Heart right ventricle (tissue), 16 donors: ENCODE results near the gene SAPCD1. TPM values are rescaled to one million over a fixed set of nuclear protein-coding genes. Genes with fewer than 3 reads are reported as not detected.
"Not testable (repeated sequence)": the region's sequence is repeated elsewhere in the genome, so short reads cannot be mapped to it uniquely, and the experiment has no call there.

Experiments used
- ATAC-seq, 8 donors: fragments of 200-7000 bp; cut with Tn5 transposase; one replicate each; pipeline ENCODE4 v1.9.1; 2020; ENCODE audit warnings: mild to moderate bottlenecking in 8 of 8, moderate library complexity in 8 of 8, moderate number of reproducible peaks in 1 of 8
- DNase-seq, 2 donors: peaks; one replicate each; pipeline ENCODE4 v3.0.0-alpha.2; 2020
- H3K27ac ChIP-seq, 10 donors: fragments of 200-600 bp; sonication (generic) in 2 of 10; one replicate each; pipeline versions ENCODE4 v1.5.0 to v1.8.0; 2020 to 2022; ENCODE audit warnings: mild to moderate bottlenecking in 3 of 10
- H3K27me3 ChIP-seq, 7 donors: fragments of 200-600 bp; one replicate each; pipeline ENCODE4 v1.8.0; 2021 to 2022; ENCODE audit warnings: mild to moderate bottlenecking in 2 of 7
- H3K36me3 ChIP-seq, 9 donors: fragments of 200-600 bp; sonication (generic) in 1 of 9; one replicate each; pipeline versions ENCODE4 v1.5.0 to v1.8.0; 2020 to 2022; ENCODE audit warnings: mild to moderate bottlenecking in 2 of 9
- H3K4me1 ChIP-seq, 9 donors: fragments of 200-600 bp; sonication (generic) in 1 of 9; one replicate each; pipeline versions ENCODE4 v1.5.0 to v1.8.0; 2020 to 2022; ENCODE audit warnings: mild to moderate bottlenecking in 4 of 9
- H3K4me3 ChIP-seq, 10 donors: fragments of 200-600 bp; sonication (generic) in 2 of 10; one replicate each; pipeline versions ENCODE4 v1.5.0 to v1.8.0; 2020 to 2022; ENCODE audit warnings: mild to moderate bottlenecking in 7 of 10, moderate library complexity in 2 of 10
- H3K9me3 ChIP-seq, 11 donors: fragments of 200-600 bp in 10 of 11; sonication (generic) in 2 of 11; one replicate each; pipeline versions ENCODE4 v1.5.0 to v1.8.0; 2013 to 2022; ENCODE audit warnings: mild to moderate bottlenecking in 2 of 11, control low read depth in 1 of 11, moderate library complexity in 1 of 11
- CTCF ChIP-seq, 9 donors: fragments of 200-600 bp; sonication (generic) in 2 of 9; IDR thresholded peaks; one replicate each; pipeline versions ENCODE4 v1.5.0 to v1.8.0; 2021 to 2022; ENCODE audit warnings: antibody characterized with exemption in 9 of 9, mild to moderate bottlenecking in 5 of 9, moderate library complexity in 1 of 9
- WGBS, 2 donors: extraction: QIAGEN DNeasy Blood & Tissue Kit; methylation state at CpG; one replicate each; pipeline ENCODE4 v1.1.7; 2013; ENCODE audit warnings: inconsistent platforms in 1 of 2; 5-methylcytosine and 5-hydroxymethylcytosine counted together
- intact Hi-C, 10 donors: fragments of 100-400 bp; cut with DNase I; formaldehyde crosslinking; loops; one replicate each; pipeline versions ENCODE4 v1.11.1 to v1.14.2; 2022
- polyA plus RNA-seq, 2 donors: library from polyadenylated mRNA; stranded (reverse); fragments of 200-250 nt; gene quantifications; one replicate each; pipeline ENCODE4 v1.2.3, GENCODE V29; 2013
- total RNA-seq, 10 donors: library from RNA; stranded (reverse); fragmentation: NEBNext Ultra II Directional in 3 of 10; extraction: Animal tissue kit (Norgen Biotek cat#: 25700) in 3 of 10; gene quantifications; one replicate each; pipeline versions ENCODE4 v1.2.1 to v1.2.4, GENCODE V29; 2021 to 2023
- donor health status: Arrhythmogenic right ventricular cardiomyopathy.
- donor health status: ischemic (EF 13 %, LVEDD 7.1; RV severe dilation, severe dysfunction).
- donor health status: healthy with polysubstance abuse.
- donor health status: DM: no; HTN: yes; CAD: no.
- donor health status: DM: no; HTN: no; CAD: no.
- donor health status: ischemic (EF 25% LVEDD 6.9; RV normal size, moderate dysfunction).
- donor health status: ischemic (EF 25% LVEDD 5.7; RV mildly dilated, moderate dysfunction).
- donor health status: healthy.
- donor health status: DM: yes; HTN: yes; CAD: no.
- donor health status: Ischemic cardiomyopathy.
- donor health status: ischemic (EF 35%, LVEDD 5.7; RV mildly dilated, moderate dysfunction).
- donor health status: nonischemic (EF 11% LVEDD 7.7; RV severe dilation, severe dysfunction).
- donor health status: DM: yes; HTN: yes; CAD: no.
- donor health status: PGD.
- donor health status: ischemic (EF 29% LVEDD 5.4; RV normal size, mild dysfunction).
- donor health status: nonischemic (EF 23%, LVEDD 6.1; RV moderate dilation, normal function).

SAPCD1 gene
- total and polyA plus RNA-seq, 12 donors: 0.36 to 1.9 (median 0.72) TPM; not detected in 3

- intact Hi-C loops: no loop called here
- Histone ChIP-seq H3K9me3 (no peaks in the 10 kb centered on the region), H3K27me3 (no peaks in the 10 kb centered on the region), H3K27ac (peak overlapping the region; percentile 65 to 96 (median 92)), H3K4me3 (peak overlapping the region; percentile 52 to 81 (median 65)), H3K4me1 (peaks cover 0 to 24% (median 17%) of the 10 kb centered on the region in 9 donors), H3K36me3 (peaks cover 0 to 35% (median 10%) of the 10 kb centered on the region in 9 donors)
- no peak for TF ChIP-seq CTCF (IDR thresholded peaks at IDR 0.05)
- ATAC-seq: peak in 4 of 8 donors; percentile 3 to 11 (median 6)
- DNase-seq: no peak
- 15 to 17% methylated on average over 7 of the region's 7 CpGs for WGBS, 2 donors
Observed at GRCh38 chr6:31805939-31806469, 43.5 kb downstream of the SAPCD1 start.

GRCh38 chr6:31806470-31807272, 44.2 kb downstream of the SAPCD1 start, which contains the start of gene LSM2:
LSM2 (minus strand) TSS chr6:31806966; CDS start chr6:31806757, 209 bp downstream.
- TF ChIP-seq CTCF (IDR thresholded peaks at IDR 0.05): peak in 7 of 9 donors; percentile 20 to 55 (median 32)
- H3K36me3 ChIP-seq: peaks cover 0 to 29% (median 10%) of the 10 kb centered on the region in 9 donors
- H3K27ac ChIP-seq: peak within 1 kb of the TSS; percentile 65 to 96 (median 92)
- H3K9me3 ChIP-seq: no peaks in the 10 kb centered on the region
- no peaks in the 10 kb centered on the region for H3K27me3 ChIP-seq
- H3K4me1 ChIP-seq: peaks cover 0 to 24% (median 17%) of the 10 kb centered on the region in 9 donors
- DNase-seq: peak; percentile 98
- WGBS, 2 donors: 0% methylated on average over 51 of the region's 51 CpGs
- intact Hi-C loops: no loop called here
- peak; percentile 98 to 99 (median 99) for ATAC-seq
- peak within 1 kb of the TSS; percentile 52 to 81 (median 65) for H3K4me3 ChIP-seq

GRCh38 chr6:31808599-31808998, 46.1 kb downstream of the SAPCD1 start:
- H3K9me3 ChIP-seq, H3K27ac ChIP-seq, H3K36me3 ChIP-seq, ATAC-seq, DNase-seq, H3K4me3 ChIP-seq, intact Hi-C loops, H3K27me3 ChIP-seq: not testable (repeated sequence)
- 93 to 94% methylated on average over 10 of the region's 10 CpGs for WGBS, 2 donors
- H3K4me1 ChIP-seq: peaks cover 2 to 34% (median 20%) of the 10 kb centered on the region in 9 donors

- ATAC-seq: no peak
- peaks cover 5 to 28% (median 16%) of the 10 kb centered on the region in 9 donors for H3K4me1 ChIP-seq
- H3K27ac ChIP-seq: no peak overlapping the region
- H3K36me3 ChIP-seq: no peaks in the 10 kb centered on the region
- no peak for DNase-seq
- no peak overlapping the region for H3K4me3 ChIP-seq
- WGBS, 2 donors: 94% methylated on average over 12 of the region's 12 CpGs
- no peak for TF ChIP-seq CTCF (IDR thresholded peaks at IDR 0.05)
- intact Hi-C loops: loop anchor here in 1 of 10 donors (5.0 kb wide), 1 partner anchor 74 kb away; the partner anchor contains the start of gene CLIC1
- H3K27me3 ChIP-seq: no peaks in the 10 kb centered on the region
- no peaks in the 10 kb centered on the region for H3K9me3 ChIP-seq
Observed at GRCh38 chr6:31811645-31812044, 49.2 kb downstream of the SAPCD1 start.
